Body of pancreas (tissue), 4 donors: ENCODE data around the gene AKT1.
"Not testable (repeated sequence)": the region's sequence is repeated elsewhere in the genome, so short reads cannot be mapped to it uniquely, and the experiment has no call there.

Experiments used
- CTCF ChIP-seq, 7 experiments: fragments of 450-650 bp in 4 of 7; fragments of 200-600 bp in 3 of 7; sonication (generic) in 3 of 7; IDR thresholded peaks; one replicate each; pipeline ENCODE4 v1.5.1; 2016 to 2019; ENCODE audit warnings: antibody characterized with exemption in 7 of 7
- POLR2A ChIP-seq, 3 donors: fragments of 450-650 bp; IDR thresholded peaks; one replicate each; pipeline ENCODE4 v1.6.1; 2016; ENCODE audit warnings: antibody characterized with exemption in 3 of 3, mild to moderate bottlenecking in 2 of 3

GRCh38 chr14:104836171-104836935 lies 40.8 kb upstream of the AKT1 start:
- not testable (repeated sequence) for TF ChIP-seq CTCF, POLR2A (IDR thresholded peaks at IDR 0.05)
